Erythroblast (primary cell): ENCODE results near the gene CNTN4.

Experiments used
- GATA1 ChIP-seq: IDR thresholded peaks from 2 replicates; pipeline ENCODE4 v1.6.1; 2011; ENCODE audit warnings: low read depth, mild to moderate bottlenecking, control low read depth, low read length, moderate library complexity
- POLR2A ChIP-seq: IDR thresholded peaks from 2 replicates; pipeline ENCODE4 v1.6.1; 2011; ENCODE audit warnings: mild to moderate bottlenecking, low read length

GRCh38 chr3:2929574-2929973, 830.9 kb downstream of the CNTN4 start:
- no peak for TF ChIP-seq POLR2A
- TF ChIP-seq GATA1 = no peak
